Measurements from ENCODE around the gene GFRAL.

GFRAL gene

GRCh38 chr6:55448451-55448850 lies 121.2 kb downstream of the GFRAL start:
- Mint-ChIP-seq H3K4me1 (peaks cover 29% of the 10 kb centered on the region), H3K36me3 (ENCODE audit: low read depth) (no peaks in the 10 kb centered on the region), H3K27ac (no peak overlapping the region), H3K27me3 (ENCODE audit: low read depth) (no peaks in the 10 kb centered on the region), H3K9me3 (no peaks in the 10 kb centered on the region), H3K4me3 (no peak overlapping the region)
- no peak for TF ChIP-seq CTCF (IDR thresholded peaks at IDR 0.05; ENCODE audit: unreplicated experiment in 3 of 3)

- Mint-ChIP-seq H3K36me3 (ENCODE audit: low read depth) (no peaks in the 10 kb centered on the region), H3K4me1 (peaks cover 24% of the 10 kb centered on the region), H3K27ac (peak overlapping the region in 2 of 3 experiments; percentile 27 to 34), H3K9me3 (no peaks in the 10 kb centered on the region), H3K4me3 (no peak overlapping the region), H3K27me3 (ENCODE audit: low read depth) (peaks cover 3% of the 10 kb centered on the region)
- TF ChIP-seq CTCF (IDR thresholded peaks at IDR 0.05; ENCODE audit: unreplicated experiment in 3 of 3) = peak in 2 of 3 experiments; percentile 30 to 48
Measured at GRCh38 chr6:55449225-55449624, 122.0 kb downstream of the GFRAL start.

- Mint-ChIP-seq H3K27me3 (ENCODE audit: low read depth) (peaks cover 6% of the 10 kb centered on the region), H3K27ac (peak overlapping the region in 2 of 3 experiments; percentile 27 to 35), H3K4me3 (no peak overlapping the region), H3K9me3 (no peaks in the 10 kb centered on the region), H3K4me1 (peaks cover 24% of the 10 kb centered on the region), H3K36me3 (ENCODE audit: low read depth) (no peaks in the 10 kb centered on the region)
- no peak for TF ChIP-seq CTCF (IDR thresholded peaks at IDR 0.05; ENCODE audit: unreplicated experiment in 3 of 3)
Measured at GRCh38 chr6:55450005-55450404, 122.7 kb downstream of the GFRAL start.

Measured in nephron (organoid).